ENCODE measurements around the gene MRRF. TPM values are rescaled to one million over a fixed set of nuclear protein-coding genes. Genes with fewer than 3 reads are reported as not detected.
A peak's percentile ranks its signal among the peaks of the same experiment; 100 is the strongest.

Gene MRRF
- total RNA-seq, 1 experiment from 2014 or later: 45.7 TPM

- Mint-ChIP-seq H3K36me3 (ENCODE audit: insufficient read depth, unreplicated experiment) (no peaks in the 10 kb centered on the region), H3K9me3 (ENCODE audit: low read depth, unreplicated experiment) (no peaks in the 10 kb centered on the region), H3K4me1 (ENCODE audit: low read depth, unreplicated experiment) (peaks cover 8% of the 10 kb centered on the region), H3K27ac (ENCODE audit: unreplicated experiment) (no peak overlapping the region), H3K4me3 (ENCODE audit: low read depth, unreplicated experiment) (no peak overlapping the region), H3K27me3 (ENCODE audit: unreplicated experiment) (peaks cover 37% of the 10 kb centered on the region)
- no TSS peak for BruUV-seq (replicated peaks)
- peak; percentile 80 for DNase-seq
- CTCF ChIA-PET: interaction anchor here (0.6 to 1.9 kb wide), 8 partner anchors 25 to 254 kb away, joined by 3 to 44 read pairs (median 4); partner anchors contain the start of genes MRRF and RBM18
- intact Hi-C loops (cut with micrococcal nuclease; ENCODE audit: unreplicated experiment): loop anchor here (1.0 to 10.0 kb wide), 5 partner anchors 102 to 806 kb away; no protein-coding TSS in a partner anchor
- TF ChIP-seq CTCF (IDR thresholded peaks at IDR 0.05; ENCODE audit: unreplicated experiment): peak; percentile 81
These were observed 86.1 kb downstream of the MRRF start for GRCh38 chr9:122350577-122351355.

- no peak for TF ChIP-seq CTCF (IDR thresholded peaks at IDR 0.05; ENCODE audit: unreplicated experiment)
- Mint-ChIP-seq H3K36me3 (ENCODE audit: insufficient read depth, unreplicated experiment) (no peaks in the 10 kb centered on the region), H3K27me3 (ENCODE audit: unreplicated experiment) (peaks cover 40% of the 10 kb centered on the region), H3K27ac (ENCODE audit: unreplicated experiment) (no peak overlapping the region), H3K9me3 (ENCODE audit: low read depth, unreplicated experiment) (peaks cover 3% of the 10 kb centered on the region), H3K4me1 (ENCODE audit: low read depth, unreplicated experiment) (no peaks in the 10 kb centered on the region), H3K4me3 (ENCODE audit: low read depth, unreplicated experiment) (no peak overlapping the region)
- CTCF ChIA-PET: interaction anchor here (1.1 to 1.2 kb wide), 2 partner anchors 255 to 256 kb away, joined by 3 read pairs; no protein-coding TSS in a partner anchor
- DNase-seq: no peak
- BruUV-seq (replicated peaks): no TSS peak
- intact Hi-C loops (cut with micrococcal nuclease; ENCODE audit: unreplicated experiment): loop anchor here (10.0 kb wide), 1 partner anchor 810 kb away; no protein-coding TSS in a partner anchor
These were observed 90.0 kb downstream of the MRRF start for GRCh38 chr9:122354536-122355199.

GRCh38 chr9:122355336-122355875, 90.7 kb downstream of the MRRF start:
- CTCF ChIA-PET: interaction anchor here (1.1 to 1.2 kb wide), 2 partner anchors 230 to 257 kb away, joined by 3 read pairs; no protein-coding TSS in a partner anchor
- no peak for DNase-seq
- intact Hi-C loops (cut with micrococcal nuclease; ENCODE audit: unreplicated experiment): loop anchor here (10.0 kb wide), 1 partner anchor 811 kb away; no protein-coding TSS in a partner anchor
- no TSS peak for BruUV-seq (replicated peaks)
- H3K36me3 Mint-ChIP-seq (ENCODE audit: insufficient read depth, unreplicated experiment): no peaks in the 10 kb centered on the region
- no peak overlapping the region for H3K4me3 Mint-ChIP-seq (ENCODE audit: low read depth, unreplicated experiment)
- no peak for TF ChIP-seq CTCF (IDR thresholded peaks at IDR 0.05; ENCODE audit: unreplicated experiment)
- peaks cover 33% of the 10 kb centered on the region for H3K27me3 Mint-ChIP-seq (ENCODE audit: unreplicated experiment)
- no peak overlapping the region for H3K27ac Mint-ChIP-seq (ENCODE audit: unreplicated experiment)
- H3K4me1 Mint-ChIP-seq (ENCODE audit: low read depth, unreplicated experiment): no peaks in the 10 kb centered on the region
- H3K9me3 Mint-ChIP-seq (ENCODE audit: low read depth, unreplicated experiment): peaks cover 3% of the 10 kb centered on the region

- no peaks in the 10 kb centered on the region for H3K4me1 Mint-ChIP-seq (ENCODE audit: low read depth, unreplicated experiment)
- H3K9me3 Mint-ChIP-seq (ENCODE audit: low read depth, unreplicated experiment): peaks cover 3% of the 10 kb centered on the region
- no peak for TF ChIP-seq CTCF (IDR thresholded peaks at IDR 0.05; ENCODE audit: unreplicated experiment)
- no TSS peak for BruUV-seq (replicated peaks)
- peaks cover 32% of the 10 kb centered on the region for H3K27me3 Mint-ChIP-seq (ENCODE audit: unreplicated experiment)
- intact Hi-C loops (cut with micrococcal nuclease; ENCODE audit: unreplicated experiment): loop anchor here (10.0 kb wide), 1 partner anchor 812 kb away; no protein-coding TSS in a partner anchor
- no peak overlapping the region for H3K27ac Mint-ChIP-seq (ENCODE audit: unreplicated experiment)
- CTCF ChIA-PET: interaction anchor here (1.1 kb wide), 1 partner anchor 231 kb away, joined by 3 read pairs; no protein-coding TSS in a partner anchor
- no peaks in the 10 kb centered on the region for H3K36me3 Mint-ChIP-seq (ENCODE audit: insufficient read depth, unreplicated experiment)
- no peak overlapping the region for H3K4me3 Mint-ChIP-seq (ENCODE audit: low read depth, unreplicated experiment)
- no peak for DNase-seq
These were observed 91.9 kb downstream of the MRRF start for GRCh38 chr9:122356627-122357026.

All from Calu3 (cell line).